A673 (cell line): Measurements from ENCODE around the gene ABHD1. TPM values are rescaled to one million over a fixed set of nuclear protein-coding genes. Genes with fewer than 3 reads are reported as not detected.

Experiments used
- BruUV-seq: library from RNA; stranded (reverse); fragments of 400-500 nt; replicated peaks from 2 replicates; lab custom pipeline; 2021; lab: Mats Ljungman, UMichigan
- CTCF ChIA-PET: fragments of 300-600 bp; sonication (Branson Sonifier 250); formaldehyde crosslinking; loops from one replicate; lab custom pipeline; 2022; ENCODE audit warnings: antibody characterized with exemption; lab: Charles Lee
- POLR2A ChIA-PET: fragments of 300-600 bp; sonication (Branson Sonifier 250); formaldehyde crosslinking; loops from one replicate; lab custom pipeline; 2022; ENCODE audit warnings: antibody characterized with exemption; ENCODE audit not compliant: low non-redundant PET; lab: Charles Lee
- DNase-seq: peaks from one replicate; pipeline ENCODE4 v3.0.0-alpha.2; 2015; ENCODE audit warnings: low spot score
- H3K27ac ChIP-seq: fragments of 200-600 bp; sonication (generic); 2 replicates; pipeline ENCODE4 v1.5.1; 2016; ENCODE audit warnings: mixed run types, low read depth, mild to moderate bottlenecking, mixed read lengths, antibody characterized with exemption, low read length; ENCODE audit not compliant: poor library complexity, severe bottlenecking
- H3K27me3 ChIP-seq: fragments of 200-600 bp; sonication (generic); replicated peaks from 2 replicates; pipeline ENCODE4 v1.6.1; 2017; ENCODE audit warnings: mixed run types, low read depth, mild to moderate bottlenecking, mixed read lengths, antibody characterized with exemption, low read length; ENCODE audit not compliant: insufficient read depth, poor library complexity
- H3K36me3 ChIP-seq: fragments of 200-600 bp; sonication (generic); 2 replicates; pipeline ENCODE4 v1.6.1; 2016; ENCODE audit warnings: mixed run types, mild to moderate bottlenecking, mixed read lengths, antibody characterized with exemption, low read length; ENCODE audit not compliant: insufficient read depth, poor library complexity, severe bottlenecking
- H3K4me1 ChIP-seq: fragments of 200-600 bp; sonication (generic); 2 replicates; pipeline ENCODE4 v1.6.1; 2017; ENCODE audit warnings: mixed run types, mild to moderate bottlenecking, mixed read lengths, antibody characterized with exemption, low read length; ENCODE audit not compliant: insufficient read depth, poor library complexity, severe bottlenecking
- H3K4me3 ChIP-seq: fragments of 200-600 bp; sonication (generic); 2 replicates; pipeline ENCODE4 v1.5.1; 2016; ENCODE audit warnings: low read depth, mixed run types, mild to moderate bottlenecking, mixed read lengths, low read length; ENCODE audit not compliant: poor library complexity, severe bottlenecking
- H3K9me3 ChIP-seq: fragments of 200-600 bp; sonication (generic); 2 replicates; pipeline ENCODE4 v1.6.1; 2016; ENCODE audit warnings: mixed run types, low read depth, mild to moderate bottlenecking, mixed read lengths, antibody characterized with exemption, low read length; ENCODE audit not compliant: poor library complexity, severe bottlenecking
- EZH2 ChIP-seq: fragments of 200-600 bp; sonication (generic); IDR thresholded peaks from 2 replicates; pipeline ENCODE4 v1.6.1; 2017; ENCODE audit warnings: borderline replicate concordance, low read depth, mild to moderate bottlenecking, mixed read lengths, antibody characterized with exemption, low read length; ENCODE audit not compliant: poor library complexity, severe bottlenecking
- intact Hi-C: fragments of 100-400 bp; cut with micrococcal nuclease; formaldehyde crosslinking; loops from one replicate; pipeline ENCODE4 v1.10.0; 2022; ENCODE audit not compliant: unreplicated experiment
- total RNA-seq: library from RNA; stranded (reverse); gene quantifications from 2 replicates; pipeline ENCODE4 v1.2.3, GENCODE V29; 2021
- TF ChIP-seq, protein P1 (sequence below): fragments of 300-800, 200-600 bp; sonication (generic); conservative IDR thresholded peaks from 2 replicates; pipeline ENCODE4 v1.5.1; 2017; ENCODE audit warnings: low read depth, mild to moderate bottlenecking, antibody characterized with exemption, low read length, moderate library complexity, mixed read lengths

The ABHD1 gene
- total RNA-seq, 1 experiment from 2014 or later = not detected

DNA sequence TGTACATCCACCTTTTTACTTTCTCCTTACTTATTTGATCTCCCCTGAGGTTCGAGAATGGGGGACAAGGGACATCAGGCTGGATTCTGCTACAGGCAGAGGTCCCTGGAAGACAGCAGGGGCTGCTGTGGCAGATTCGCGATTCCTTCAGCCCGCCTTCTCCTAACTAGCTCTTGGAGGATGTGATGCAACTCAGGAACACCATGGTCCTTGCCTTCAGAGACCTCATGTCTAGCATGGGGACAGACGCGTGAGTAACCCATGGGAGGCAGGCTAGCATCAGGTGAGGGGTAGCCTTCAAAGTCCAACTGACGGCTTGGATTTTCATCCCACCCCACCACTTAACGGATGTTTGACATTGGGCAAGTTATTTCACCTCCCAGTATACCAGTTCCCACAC lies 24.3 kb downstream of the ABHD1 start:
- intact Hi-C loops = no loop called here
- no peaks in the 10 kb centered on the region for H3K36me3 ChIP-seq
- no peaks in the 10 kb centered on the region for H3K4me1 ChIP-seq
- POLR2A ChIA-PET = no interaction called here
- no peaks in the 10 kb centered on the region for H3K9me3 ChIP-seq
- H3K27ac ChIP-seq = no peak overlapping the region
- no peak overlapping the region for H3K4me3 ChIP-seq
- TF ChIP-seq, protein P1, sequence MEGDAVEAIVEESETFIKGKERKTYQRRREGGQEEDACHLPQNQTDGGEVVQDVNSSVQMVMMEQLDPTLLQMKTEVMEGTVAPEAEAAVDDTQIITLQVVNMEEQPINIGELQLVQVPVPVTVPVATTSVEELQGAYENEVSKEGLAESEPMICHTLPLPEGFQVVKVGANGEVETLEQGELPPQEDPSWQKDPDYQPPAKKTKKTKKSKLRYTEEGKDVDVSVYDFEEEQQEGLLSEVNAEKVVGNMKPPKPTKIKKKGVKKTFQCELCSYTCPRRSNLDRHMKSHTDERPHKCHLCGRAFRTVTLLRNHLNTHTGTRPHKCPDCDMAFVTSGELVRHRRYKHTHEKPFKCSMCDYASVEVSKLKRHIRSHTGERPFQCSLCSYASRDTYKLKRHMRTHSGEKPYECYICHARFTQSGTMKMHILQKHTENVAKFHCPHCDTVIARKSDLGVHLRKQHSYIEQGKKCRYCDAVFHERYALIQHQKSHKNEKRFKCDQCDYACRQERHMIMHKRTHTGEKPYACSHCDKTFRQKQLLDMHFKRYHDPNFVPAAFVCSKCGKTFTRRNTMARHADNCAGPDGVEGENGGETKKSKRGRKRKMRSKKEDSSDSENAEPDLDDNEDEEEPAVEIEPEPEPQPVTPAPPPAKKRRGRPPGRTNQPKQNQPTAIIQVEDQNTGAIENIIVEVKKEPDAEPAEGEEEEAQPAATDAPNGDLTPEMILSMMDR = no peak
- TF ChIP-seq EZH2 = no peak
- no TSS peak for BruUV-seq
- H3K27me3 ChIP-seq = no peaks in the 10 kb centered on the region
- DNase-seq = no peak
- CTCF ChIA-PET = no interaction called here

- Histone ChIP-seq H3K9me3 (no peaks in the 10 kb centered on the region), H3K4me3 (no peak within 1 kb of the TSS), H3K4me1 (no peaks in the 10 kb centered on the region), H3K27me3 (no peaks in the 10 kb centered on the region), H3K27ac (no peak within 1 kb of the TSS), H3K36me3 (no peaks in the 10 kb centered on the region)
- CTCF ChIA-PET = interaction anchor here (0.6 kb wide), 1 partner anchor 18 kb away, joined by 3 read pairs; no protein-coding TSS in a partner anchor
- no TSS peak for BruUV-seq
- no peak for DNase-seq
- POLR2A ChIA-PET = interaction anchor here (0.7 kb wide), 1 partner anchor 34 kb away, joined by 3 read pairs; no protein-coding TSS in a partner anchor
- intact Hi-C loops = no loop called here
- TF ChIP-seq, protein P1 = no peak
- no peak for TF ChIP-seq EZH2
Observed at GRCh38 chr2:27148801-27149439, 25.3 kb downstream of the ABHD1 start, which contains the start of gene TCF23. Gene TCF23, plus strand, starts transcription at chr2:27149004. Its CDS starts 130 bp downstream, at chr2:27149134.

DNA sequence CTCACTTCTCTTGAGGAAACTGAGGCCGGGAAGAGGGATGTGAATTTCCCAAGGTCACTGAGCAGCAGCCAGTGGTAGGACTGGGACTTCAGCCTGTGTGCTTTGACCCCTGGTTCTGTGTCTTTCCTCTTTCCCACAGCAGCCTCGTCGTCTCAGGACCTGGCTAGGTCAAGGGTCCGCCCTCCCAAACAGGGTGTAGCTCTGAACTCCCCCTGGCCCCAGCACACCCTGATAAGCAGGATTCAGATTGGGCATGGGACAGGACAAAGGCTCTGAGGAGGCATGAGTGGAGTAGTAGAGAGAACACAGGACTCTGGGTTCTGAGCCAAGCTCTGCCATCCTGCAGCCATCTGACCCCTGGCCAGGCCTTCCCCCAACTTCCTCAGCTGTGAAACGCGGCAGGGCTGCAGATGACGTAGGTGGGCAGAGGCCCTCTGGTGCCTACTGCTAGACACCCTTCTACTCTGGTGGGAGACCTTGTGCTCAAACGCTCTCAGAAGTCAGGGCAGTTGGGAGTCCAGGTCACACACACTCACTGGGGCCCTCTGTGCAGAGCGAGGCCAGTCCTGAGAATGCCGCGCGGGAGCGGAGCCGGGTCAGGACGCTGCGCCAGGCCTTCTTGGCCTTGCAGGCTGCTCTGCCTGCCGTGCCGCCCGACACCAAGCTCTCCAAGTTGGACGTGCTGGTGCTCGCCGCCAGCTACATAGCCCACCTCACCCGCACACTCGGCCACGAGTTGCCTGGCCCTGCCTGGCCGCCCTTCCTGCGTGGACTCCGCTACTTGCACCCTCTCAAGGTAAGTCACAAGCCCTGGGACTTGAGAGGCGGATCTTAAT lies 26.2 kb downstream of the ABHD1 start:
- BruUV-seq = no TSS peak
- POLR2A ChIA-PET = interaction anchor here (0.7 kb wide), 1 partner anchor 33 kb away, joined by 3 read pairs; no protein-coding TSS in a partner anchor
- no peak for DNase-seq
- no peak overlapping the region for H3K27ac ChIP-seq
- no peak overlapping the region for H3K4me3 ChIP-seq
- CTCF ChIA-PET = no interaction called here
- H3K27me3 ChIP-seq = no peaks in the 10 kb centered on the region
- H3K9me3 ChIP-seq = no peaks in the 10 kb centered on the region
- H3K36me3 ChIP-seq = no peaks in the 10 kb centered on the region
- intact Hi-C loops = no loop called here
- H3K4me1 ChIP-seq = no peaks in the 10 kb centered on the region
- TF ChIP-seq, protein P1 = no peak
- no peak for TF ChIP-seq EZH2
